GM10266 (cell line): ENCODE data around the gene PDHA1.

Source experiments
- DNase-seq: peaks from one replicate; pipeline ENCODE4 v3.0.0; 2012; ENCODE audit errors: extremely low spot score
- TF ChIP-seq, protein P1 (sequence below): IDR thresholded peaks from 2 replicates; pipeline ENCODE4 v1.5.1; 2012; ENCODE audit warnings: mild to moderate bottlenecking, low read depth; ENCODE audit not compliant: control insufficient read depth, insufficient read depth; ENCODE audit errors: missing control alignments

Gene PDHA1

GRCh38 chrX:19358521-19358920 lies 14.8 kb downstream of the PDHA1 start:
- no peak for DNase-seq
- TF ChIP-seq, protein P1, sequence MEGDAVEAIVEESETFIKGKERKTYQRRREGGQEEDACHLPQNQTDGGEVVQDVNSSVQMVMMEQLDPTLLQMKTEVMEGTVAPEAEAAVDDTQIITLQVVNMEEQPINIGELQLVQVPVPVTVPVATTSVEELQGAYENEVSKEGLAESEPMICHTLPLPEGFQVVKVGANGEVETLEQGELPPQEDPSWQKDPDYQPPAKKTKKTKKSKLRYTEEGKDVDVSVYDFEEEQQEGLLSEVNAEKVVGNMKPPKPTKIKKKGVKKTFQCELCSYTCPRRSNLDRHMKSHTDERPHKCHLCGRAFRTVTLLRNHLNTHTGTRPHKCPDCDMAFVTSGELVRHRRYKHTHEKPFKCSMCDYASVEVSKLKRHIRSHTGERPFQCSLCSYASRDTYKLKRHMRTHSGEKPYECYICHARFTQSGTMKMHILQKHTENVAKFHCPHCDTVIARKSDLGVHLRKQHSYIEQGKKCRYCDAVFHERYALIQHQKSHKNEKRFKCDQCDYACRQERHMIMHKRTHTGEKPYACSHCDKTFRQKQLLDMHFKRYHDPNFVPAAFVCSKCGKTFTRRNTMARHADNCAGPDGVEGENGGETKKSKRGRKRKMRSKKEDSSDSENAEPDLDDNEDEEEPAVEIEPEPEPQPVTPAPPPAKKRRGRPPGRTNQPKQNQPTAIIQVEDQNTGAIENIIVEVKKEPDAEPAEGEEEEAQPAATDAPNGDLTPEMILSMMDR = no peak

DNA sequence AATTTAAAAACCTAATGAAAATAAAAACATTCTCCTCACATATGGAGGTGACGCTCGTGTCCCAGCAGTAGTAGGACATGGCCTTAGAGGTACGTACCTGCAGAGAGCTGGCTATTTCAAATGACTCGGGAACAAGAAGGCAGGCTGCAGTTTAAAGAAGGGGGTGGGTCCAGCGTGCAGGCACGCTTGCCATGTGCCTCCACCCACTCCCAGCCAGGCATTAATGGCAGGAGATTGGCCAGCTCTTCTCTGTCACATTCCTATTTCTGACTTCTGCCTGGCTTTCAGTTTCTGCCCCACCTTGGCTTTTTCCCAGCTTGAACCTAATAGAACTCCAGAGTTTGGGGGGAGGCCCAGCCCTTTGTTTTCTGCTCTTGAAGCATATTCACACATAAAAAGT lies 17.2 kb downstream of the PDHA1 start:
- no peak for DNase-seq

GRCh38 chrX:19361701-19362100 lies 18.0 kb downstream of the PDHA1 start:
- TF ChIP-seq, protein P1 = no peak
- DNase-seq = no peak

More for the DNA sequence above, 17.2 kb downstream of the PDHA1 start:
- TF ChIP-seq, protein P1 = no peak

DNA sequence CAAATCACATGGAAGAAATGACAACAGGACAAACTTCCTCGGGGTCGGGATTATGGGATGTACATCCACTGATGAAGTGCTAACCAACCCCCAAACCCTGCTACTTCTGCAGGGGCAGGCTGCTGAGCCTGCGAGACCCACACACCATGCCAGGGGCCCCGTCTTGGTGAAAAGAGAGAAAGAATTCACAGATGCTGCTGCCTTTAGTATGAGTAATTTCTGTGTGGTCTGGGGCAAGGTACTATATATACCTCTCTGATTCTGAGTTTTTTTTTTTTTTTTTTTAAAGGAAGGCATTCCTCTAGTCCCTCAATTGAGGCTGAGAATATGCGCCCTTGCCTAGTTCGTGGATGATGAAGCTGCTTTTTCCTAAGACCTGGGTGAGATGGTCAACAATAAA lies 24.8 kb downstream of the PDHA1 start:
- TF ChIP-seq, protein P1 = no peak
- no peak for DNase-seq

GRCh38 chrX:19370061-19370460 lies 26.3 kb downstream of the PDHA1 start:
- no peak for DNase-seq
- TF ChIP-seq, protein P1 = no peak

GRCh38 chrX:19372170-19372546 lies 28.4 kb downstream of the PDHA1 start:
- TF ChIP-seq, protein P1 = peak; percentile 67
- peak; percentile 44 for DNase-seq

GRCh38 chrX:19372547-19373331 lies 29.0 kb downstream of the PDHA1 start:
- DNase-seq = no peak
- TF ChIP-seq, protein P1 = no peak
